ENCODE results near the gene DEFB131B.
A peak's percentile ranks its signal among the peaks of the same experiment; 100 is the strongest.
"Not testable (repeated sequence)": the region's sequence is repeated elsewhere in the genome, so short reads cannot be mapped to it uniquely, and the experiment has no call there.

Gene DEFB131B, protein sequence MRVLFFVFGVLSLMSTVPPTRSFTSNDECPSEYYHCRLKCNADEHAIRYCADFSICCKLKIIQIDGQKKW

DNA sequence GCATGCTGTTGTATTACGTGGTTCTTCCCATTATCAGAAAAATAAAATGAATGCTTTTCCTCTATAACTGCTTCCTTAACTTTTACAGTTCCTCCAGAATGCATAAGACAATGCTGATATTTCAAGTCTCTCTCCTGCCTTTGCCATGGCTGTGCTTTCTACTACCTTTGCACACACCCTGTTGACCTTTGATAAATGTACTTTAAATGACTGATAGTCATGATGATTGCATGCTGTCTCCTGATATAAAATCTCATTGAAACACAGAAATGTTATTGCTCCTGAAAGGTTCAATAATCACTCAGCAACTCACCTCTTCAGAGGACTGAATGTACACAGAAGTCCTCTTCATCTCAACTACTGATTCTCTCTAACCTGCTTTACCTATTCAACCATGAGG lies at the start of gene DEFB131B:
TSS of gene DEFB131B (plus strand) at position 395 of the 400 bp plus-strand sequence. CDS start at position 395, 0 bp downstream.
- DNase-seq; intact Hi-C loops (cut with DNase I): not testable (repeated sequence)

DNA sequence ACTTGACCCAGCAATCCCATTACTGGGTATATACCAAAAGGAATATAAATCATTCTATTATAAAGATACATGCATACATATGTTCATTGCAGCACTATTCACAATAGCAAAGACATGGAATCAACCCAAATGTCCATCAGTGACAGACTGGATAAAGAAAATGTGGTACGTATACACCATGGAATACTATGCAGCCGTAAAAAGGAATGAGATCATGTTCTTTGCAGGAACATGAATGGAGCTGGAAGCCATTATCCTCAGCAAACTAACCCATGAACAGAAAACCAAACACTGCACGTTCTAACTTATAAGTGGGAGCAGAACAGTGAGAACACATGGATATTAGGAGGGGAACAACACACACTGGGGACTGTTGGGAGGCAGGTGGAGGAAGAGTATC lies 49.0 kb upstream of the DEFB131B start:
- intact Hi-C loops (cut with DNase I); DNase-seq: not testable (repeated sequence)

DNA sequence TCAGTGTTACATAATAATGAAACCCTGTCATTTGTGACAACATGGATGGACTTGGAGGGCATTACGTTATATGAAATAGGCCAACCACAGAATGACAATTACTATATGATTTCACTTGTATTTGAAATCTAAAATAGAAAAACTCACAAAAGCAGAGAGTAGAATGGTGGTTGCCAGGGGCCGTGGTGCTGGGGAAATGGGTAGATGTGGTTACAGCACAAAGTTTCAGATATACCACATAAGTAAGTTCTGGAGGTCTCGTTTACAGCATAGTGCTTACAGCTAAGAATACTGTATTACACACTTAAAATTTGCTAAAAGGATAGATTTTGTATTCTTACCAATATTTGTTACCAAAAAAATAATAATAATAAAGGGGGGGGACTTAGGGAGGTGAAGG lies 48.6 kb upstream of the DEFB131B start:
- DNase-seq; intact Hi-C loops (cut with DNase I): not testable (repeated sequence)

DNA sequence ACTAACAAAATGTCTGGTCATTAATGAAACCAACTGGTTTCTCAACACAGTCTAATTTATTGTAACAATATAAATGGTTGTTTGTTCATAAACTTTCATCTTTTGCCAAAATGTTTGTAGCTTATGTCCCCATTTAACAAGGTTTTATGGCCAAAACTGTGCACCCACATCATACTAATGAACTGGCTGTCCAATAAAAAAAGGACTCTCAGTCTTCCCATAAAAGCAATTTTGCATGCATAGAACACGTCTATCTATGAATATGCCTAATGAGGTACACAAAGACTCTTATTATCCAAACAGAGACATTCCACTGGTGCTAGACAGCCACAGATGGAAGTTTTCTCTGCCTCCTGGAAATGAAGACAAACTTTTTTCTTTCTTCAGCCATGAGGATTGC lies 45.4 kb upstream of the DEFB131B start, which contains the start of gene DEFB108B:
TSS of gene DEFB108B (plus strand) at position 390 of the 400 bp plus-strand sequence. CDS start at position 390, 0 bp downstream.
- DNase-seq; intact Hi-C loops (cut with DNase I): not testable (repeated sequence)

DNA sequence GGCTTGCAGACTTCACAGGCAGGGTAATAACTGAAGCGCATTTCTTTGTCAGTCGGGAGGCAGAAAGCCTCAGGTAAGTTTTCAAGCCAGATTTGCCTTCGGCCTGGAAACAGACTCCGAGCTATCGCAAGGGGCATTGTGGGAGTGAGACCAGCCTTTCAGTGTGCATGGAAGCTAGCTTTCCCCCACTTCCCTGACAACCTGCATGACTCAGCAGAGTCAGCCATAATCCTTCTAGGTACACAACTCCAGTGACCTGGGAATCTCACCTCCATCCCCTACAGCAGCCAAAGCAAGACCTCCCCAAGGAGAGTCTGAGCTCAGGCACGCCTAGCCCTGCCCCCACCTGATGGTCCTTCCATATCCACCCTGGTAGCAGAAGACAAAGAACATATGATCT lies 35.5 kb upstream of the DEFB131B start:
- intact Hi-C loops (cut with DNase I); DNase-seq: not testable (repeated sequence)

DNA sequence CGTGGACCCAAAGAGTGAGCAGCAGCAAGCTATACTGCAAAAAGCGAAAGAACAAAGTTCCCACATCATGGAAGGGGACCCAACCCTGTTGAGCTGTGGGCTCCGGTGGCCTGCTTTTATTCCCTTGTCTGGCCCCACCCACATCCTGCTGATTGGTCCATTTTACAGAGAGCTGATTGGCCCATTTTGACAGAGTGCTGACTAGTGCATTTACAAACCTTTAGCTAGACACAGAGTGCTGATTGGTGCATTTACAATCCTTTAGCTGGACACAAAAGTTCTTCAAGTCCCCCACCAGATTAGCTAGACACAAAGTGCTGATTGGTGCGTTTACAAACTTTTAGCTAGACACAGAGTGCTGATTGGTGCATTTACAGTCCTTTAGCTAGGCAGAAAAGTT lies 34.9 kb upstream of the DEFB131B start:
- DNase-seq; intact Hi-C loops (cut with DNase I): not testable (repeated sequence)

DNA sequence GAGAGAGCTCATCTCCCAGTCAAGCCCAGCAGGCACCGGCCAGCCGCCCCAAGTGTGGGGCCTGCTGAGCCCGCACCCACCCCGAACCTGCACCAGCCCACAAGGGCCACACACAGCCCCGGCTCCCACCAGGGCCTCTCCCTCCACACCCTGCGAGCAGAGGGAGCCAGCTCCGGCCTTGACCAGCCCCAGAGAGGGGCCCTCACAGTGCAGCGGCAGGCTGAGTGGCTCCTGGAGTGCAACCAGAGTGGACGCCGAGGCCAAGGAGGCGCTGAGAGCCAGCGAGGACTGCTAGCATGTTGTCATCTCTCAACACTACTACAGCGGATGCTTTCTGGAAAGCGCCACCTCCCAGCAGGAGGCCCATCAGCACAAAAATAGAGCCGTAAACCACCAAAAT lies 34.4 kb upstream of the DEFB131B start:
- intact Hi-C loops (cut with DNase I): no loop called here
- DNase-seq: no peak

DNA sequence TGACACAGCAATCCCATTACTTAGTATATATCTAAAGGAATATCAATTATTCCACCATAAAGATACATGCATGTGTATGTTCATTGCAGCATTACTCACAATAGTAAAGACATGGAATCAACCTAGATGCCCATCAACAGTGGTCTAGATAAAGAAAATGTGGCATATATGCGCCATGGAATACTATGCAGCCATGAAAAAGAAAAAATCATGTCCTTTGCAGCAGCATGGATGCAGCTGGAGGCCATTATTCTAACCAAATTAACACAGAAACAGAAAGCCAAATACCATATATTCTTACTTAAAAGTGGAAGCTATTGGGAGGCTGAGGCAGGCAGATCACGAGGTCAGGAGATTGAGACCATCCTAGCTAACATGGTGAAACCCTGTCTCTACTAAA lies 24.4 kb upstream of the DEFB131B start:
- intact Hi-C loops (cut with DNase I); DNase-seq: not testable (repeated sequence)

DNA sequence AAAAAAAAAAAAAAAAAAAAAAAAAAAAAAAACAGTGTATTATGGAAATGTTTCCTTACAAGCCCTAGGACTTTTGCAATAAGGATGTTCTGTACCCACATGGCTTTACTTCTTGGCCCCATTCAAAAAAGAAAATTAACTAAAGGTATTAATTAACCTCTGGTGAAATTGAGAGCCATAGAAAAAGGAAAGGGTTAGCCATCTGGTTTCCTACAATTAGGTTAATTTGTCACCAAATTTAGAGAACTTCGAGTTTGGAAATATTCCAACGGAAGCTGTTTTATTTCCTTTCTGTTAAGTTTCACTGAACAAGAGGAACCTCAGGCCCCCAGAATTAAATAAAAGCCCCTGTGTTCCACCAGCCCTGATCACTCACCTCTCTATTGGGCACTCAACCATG lies 22.4 kb upstream of the DEFB131B start:
- DNase-seq; intact Hi-C loops (cut with DNase I): not testable (repeated sequence)

DNA sequence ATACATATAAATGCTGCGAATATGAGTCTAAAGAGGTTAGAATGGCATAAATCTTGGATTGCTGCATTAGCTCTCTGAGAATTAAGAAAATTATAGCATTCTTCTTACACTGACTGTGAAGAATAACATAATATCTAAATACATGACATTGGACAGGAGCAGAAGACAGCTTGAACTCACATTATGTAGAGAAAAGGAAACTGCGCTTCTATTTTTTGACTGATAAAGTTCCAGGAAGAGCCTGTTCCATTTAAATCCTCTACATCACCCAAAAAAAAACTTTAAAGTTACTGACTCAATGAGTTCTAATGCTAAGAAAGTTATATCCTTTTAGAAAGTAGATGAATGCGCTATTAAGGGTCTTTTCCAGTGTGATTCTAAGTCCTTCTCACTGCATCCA lies 17.4 kb upstream of the DEFB131B start:
- DNase-seq; intact Hi-C loops (cut with DNase I): not testable (repeated sequence)

DNA sequence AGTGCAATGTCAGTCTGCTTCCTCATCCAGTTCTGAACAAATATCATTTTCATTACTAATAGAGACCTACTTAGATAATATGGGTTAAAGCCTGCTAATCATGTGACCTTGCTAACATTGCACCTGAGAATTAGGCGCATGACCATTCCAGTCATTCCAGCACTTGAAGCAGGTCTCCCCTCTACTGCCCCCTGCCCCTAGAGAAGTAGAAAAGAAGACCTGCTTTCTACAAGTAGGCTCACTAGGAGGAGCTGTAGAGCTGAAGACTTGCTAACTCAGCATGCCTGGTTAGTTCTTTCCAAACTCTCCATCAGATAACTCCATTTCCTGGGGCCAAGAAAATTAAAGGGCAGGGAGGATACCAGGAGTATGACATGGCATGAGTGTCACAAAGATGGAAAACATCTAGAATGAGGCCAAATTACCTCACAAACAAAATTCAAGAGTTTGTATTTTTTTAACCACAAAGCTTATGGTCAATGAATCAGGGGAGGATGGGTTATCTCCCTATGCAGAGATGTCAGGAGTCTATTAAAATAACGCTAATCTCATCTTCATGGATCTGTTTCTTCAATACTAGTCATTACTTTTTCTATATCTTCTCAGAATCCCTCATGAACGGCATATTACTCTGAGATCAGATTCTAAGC lies 14.2 kb upstream of the DEFB131B start:
- intact Hi-C loops (cut with DNase I): not testable (repeated sequence)
- peak in 8 of 42 donors; percentile 7 to 47 (median 24) for DNase-seq

DNA sequence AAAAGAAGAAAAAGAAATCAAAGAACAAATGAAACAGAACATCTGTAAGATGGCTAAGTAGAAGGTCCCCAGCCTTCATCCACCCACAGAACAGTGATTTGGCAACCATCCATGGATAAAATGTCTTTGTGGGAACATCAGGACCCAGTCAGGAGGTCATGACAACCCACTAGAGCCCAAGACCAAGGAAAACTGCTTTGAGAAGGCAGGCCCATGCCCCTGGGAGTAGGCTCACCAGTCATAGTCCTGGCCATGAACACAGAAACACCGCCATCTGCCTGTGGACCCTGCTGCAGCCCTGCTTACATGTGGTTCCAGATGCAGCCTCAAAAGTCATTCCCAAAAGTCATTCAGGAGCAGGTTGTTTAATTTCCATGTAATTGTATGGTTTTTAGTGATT lies 11.0 kb upstream of the DEFB131B start:
- intact Hi-C loops (cut with DNase I); DNase-seq: not testable (repeated sequence)

DNA sequence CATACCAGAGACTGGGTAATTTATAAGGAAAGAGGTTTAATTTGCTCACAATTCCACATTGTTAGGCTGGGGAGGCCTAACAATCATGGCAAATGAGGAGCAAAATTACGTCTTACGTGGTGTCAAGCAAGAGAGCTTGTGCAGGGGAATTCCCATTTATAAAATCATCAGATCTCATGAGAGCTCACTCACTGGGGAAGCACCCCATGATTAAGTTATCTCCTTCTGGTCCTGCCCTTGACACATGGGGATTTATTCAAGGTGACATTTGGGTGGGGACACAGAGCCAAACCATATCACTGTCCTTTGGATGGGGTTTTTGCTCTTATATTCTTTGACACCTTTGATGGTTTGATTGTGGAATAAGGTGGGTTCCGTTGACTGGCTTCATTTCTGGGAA lies 8.3 kb upstream of the DEFB131B start:
- DNase-seq; intact Hi-C loops (cut with DNase I): not testable (repeated sequence)

DNA sequence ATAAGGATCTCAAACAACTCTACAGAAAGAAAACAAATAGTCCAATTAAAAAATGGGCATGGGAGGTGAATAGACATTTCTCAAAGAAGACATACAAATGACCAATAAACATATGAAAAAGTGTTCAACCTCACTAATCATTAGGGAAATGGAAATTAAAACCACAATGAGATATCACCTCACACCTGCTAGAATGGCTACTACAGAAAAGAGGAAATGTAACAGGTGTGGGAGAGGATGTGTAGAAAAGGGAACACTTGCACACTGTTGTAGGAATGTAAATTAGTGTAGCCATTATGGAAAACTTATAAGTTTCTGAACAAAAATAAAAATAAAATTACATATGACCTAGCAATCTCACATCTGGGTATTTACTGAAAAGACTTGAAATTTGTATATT lies 7.6 kb upstream of the DEFB131B start:
- intact Hi-C loops (cut with DNase I); DNase-seq: not testable (repeated sequence)

DNA sequence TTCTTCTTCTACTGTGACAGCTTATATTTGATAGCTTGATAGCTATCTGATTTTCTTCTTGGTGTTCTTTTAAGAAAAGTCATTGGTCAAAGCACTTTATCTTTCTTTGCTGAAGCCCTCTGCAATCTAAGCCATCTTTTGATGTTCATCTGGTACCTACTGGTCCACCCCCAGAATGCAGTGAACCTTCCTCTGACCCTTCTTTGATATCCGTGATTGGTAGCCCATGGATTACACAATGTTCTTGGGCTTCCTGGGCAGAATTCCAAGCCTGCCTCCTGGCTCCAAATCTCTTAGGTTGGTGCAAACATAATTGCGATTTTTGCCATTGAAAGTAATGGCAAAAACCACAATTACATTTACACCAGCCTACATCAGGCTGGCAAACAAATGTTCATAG lies 2.0 kb upstream of the DEFB131B start:
- DNase-seq; intact Hi-C loops (cut with DNase I): not testable (repeated sequence)

DNA sequence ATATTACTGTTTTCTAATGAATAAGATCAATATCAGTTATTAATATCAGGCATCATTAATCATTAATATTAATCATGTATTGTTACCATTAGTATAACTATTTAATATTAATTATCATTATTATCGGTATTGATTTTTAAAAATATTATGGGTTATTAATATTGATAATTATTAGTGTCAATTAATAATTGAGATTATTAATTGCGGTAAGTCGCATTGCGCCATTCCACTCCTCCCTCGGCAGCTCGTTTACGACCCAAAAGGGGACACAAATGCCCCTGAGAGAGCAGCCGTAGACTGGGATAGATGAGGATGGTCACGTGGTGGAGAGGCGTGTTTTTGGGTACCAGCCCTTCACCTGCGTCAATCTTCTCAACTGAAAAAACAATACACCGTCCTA lies 7.6 kb downstream of the DEFB131B start:
- intact Hi-C loops (cut with DNase I); DNase-seq: not testable (repeated sequence)

DNA sequence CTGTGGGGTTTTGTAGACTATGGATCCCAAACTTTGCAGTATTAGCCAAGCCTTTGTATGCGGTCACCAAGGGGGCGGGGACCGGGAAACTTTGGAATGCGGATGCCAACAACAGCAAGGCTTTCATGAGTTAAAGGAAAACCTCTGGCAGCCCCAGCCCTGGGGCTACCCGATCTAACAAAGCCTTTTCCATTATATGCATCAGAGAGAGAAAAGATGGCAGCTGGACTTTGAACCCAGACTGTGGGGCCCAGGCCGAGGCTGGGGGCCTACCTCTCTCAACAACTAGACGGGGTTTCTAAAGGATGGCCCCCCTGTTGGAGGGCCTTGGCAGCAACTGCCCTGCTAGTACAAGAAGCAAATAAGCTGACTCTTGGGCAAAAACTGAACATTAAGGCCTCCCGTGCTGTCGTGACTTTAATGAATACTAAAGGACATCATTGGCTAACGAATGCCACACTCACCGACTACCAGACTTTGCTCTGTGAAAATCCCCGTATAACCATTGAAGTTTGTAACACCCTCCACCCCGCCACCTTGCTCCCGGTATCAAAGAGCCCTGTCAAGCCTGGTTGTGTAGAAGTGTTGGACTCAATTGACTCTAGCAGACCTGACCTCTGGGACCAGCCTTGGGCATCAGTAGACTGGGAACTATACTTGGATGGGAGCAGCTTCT lies 10.2 kb downstream of the DEFB131B start:
- DNase-seq; intact Hi-C loops (cut with DNase I): not testable (repeated sequence)

DNA sequence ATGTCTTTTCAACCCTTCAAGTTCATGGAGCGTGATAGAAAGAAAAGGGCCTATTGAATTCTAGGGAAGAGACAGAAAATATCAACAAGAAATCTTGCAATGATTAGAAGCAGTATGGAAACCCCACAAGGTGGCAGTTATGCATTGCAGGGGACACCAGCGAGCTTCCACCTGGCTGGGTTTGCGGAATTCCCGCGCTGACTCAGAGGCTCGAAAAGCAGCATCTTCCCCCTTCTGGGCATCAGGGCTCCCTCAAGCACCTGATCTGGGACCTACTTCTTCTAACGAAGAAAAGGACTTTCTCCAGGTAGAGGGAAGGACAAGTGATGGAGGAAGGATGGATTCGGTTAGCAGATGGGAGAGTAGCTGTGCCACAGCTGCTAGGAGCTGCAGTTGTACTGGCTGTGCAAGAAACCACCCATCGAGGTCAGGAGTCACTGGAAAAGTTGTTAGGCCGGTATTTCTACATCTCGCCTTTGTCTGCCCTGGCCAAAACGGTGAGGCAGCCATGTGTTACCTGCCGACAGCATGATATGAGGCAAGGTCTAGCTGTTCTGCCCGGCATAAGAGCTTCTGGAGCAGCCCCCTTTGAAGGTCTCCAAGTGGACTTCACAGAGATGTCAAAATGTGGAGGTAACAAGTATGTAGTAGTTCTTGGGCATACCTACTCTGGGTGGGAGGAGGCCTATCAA lies 11.1 kb downstream of the DEFB131B start:
- DNase-seq; intact Hi-C loops (cut with DNase I): not testable (repeated sequence)

DNA sequence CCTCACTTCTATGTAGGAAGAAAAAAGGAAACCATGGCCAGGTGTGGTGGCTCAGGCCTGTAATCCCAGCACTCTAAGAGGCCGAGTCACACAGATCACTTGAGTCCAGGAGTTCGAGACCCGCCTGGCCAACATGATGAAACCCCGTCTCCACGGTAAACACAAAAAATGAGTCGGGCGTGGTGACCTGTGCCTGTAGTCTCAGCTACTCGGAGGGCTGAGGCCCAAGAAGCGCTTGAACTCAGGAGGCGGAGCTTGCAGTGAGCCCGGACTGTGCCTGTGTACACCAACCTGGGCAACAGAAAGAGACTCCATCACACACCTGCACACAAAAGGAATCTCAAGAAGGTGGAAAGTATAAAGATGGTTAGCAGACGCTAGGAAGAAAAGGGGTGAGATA lies 17.7 kb downstream of the DEFB131B start:
- no peak for DNase-seq
- intact Hi-C loops (cut with DNase I): no loop called here

DNA sequence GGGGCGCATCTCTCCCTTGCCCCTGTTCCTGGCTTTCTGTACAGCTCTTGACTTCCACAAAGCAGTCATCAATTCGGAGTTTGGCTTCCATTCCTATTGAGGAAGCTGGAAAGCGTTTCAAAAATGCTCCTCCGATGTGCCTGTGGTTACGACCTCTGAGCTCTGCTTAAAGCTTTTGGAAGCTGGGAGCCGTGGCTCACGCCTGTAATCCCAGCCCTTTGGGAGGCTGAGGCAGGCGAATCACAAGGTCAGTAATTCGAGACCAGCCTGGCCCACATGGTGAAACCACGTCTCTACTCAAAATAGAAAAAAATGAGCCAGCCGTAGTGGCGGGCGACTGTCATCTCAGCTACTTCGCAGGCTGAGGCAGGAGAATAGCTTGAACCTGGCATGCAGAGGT lies 22.9 kb downstream of the DEFB131B start:
- intact Hi-C loops (cut with DNase I); DNase-seq: not testable (repeated sequence)

Data from head of caudate nucleus (tissue), 42 donors.